ENCODE measurements around the gene UBE2F. TPM values are rescaled to one million over a fixed set of nuclear protein-coding genes. Genes with fewer than 3 reads are reported as not detected.

The UBE2F gene
- total and polyA plus RNA-seq, 2 of the 13 experiments (the other 11 are each of a cell fraction or from before 2014, with no cell fraction given), result 35.4 to 73.1 TPM

DNA sequence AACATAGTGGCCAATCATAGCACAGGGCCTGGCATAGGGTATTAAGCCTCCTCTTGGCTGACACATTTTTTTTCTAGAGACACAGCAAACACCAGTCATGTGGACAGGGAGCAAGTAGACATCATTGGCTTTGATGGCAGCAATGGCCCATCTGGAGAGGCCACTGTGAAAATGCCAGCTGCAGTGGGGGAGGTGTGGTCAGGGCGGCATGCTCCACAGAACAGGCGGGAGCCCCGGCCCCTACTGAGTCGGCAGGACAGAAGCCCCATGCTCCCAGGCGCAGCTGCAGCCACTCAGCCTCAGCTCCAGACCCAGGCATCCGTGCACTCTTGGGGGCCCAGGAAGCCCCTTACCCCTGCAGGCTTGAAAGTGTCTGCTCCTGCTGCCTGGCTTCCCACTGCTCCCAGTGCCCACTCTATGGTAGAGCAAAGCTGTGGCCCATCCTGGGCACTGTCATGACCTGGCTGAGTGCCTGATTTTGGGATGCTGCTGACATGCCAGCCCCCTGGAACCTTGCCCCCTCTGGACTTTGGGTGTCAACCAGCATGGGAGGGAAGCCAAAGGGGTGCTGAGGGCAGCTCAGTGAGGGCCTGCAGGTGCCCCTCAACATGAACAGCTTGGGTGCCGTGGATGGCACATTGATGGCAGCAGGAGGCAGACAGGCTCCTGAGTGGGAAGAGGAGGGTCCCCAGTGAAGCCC is 23.3 kb upstream of the UBE2F start:
- H3K36me3 ChIP-seq (replicated peaks in 1 of 2; ENCODE audit: control insufficient read depth in 1 of 2, insufficient read depth in 2 of 2, low read length in 2 of 2), result no peaks in the 10 kb centered on the region
- POLR2A ChIA-PET, result no interaction called here
- no peak overlapping the region for H3K9ac ChIP-seq (ENCODE audit: insufficient read depth, low read depth, low read length)
- WGBS (ENCODE audit: low lambda C conversion rate), result 42% methylated on average over 6 of the region's 7 CpGs
- DNase-seq (ENCODE audit: low spot score), result no peak
- TF ChIP-seq ZNF766 (CRISPR knock-in tag; IDR thresholded peaks at IDR 0.05; ENCODE audit: borderline replicate concordance), result no peak
- TF ChIP-seq PRPF4 (IDR thresholded peaks at IDR 0.05; ENCODE audit: low read depth, low read length, poor library complexity, severe bottlenecking), result no peak
- TF ChIP-seq ZNF558 (CRISPR knock-in tag; IDR thresholded peaks at IDR 0.05; ENCODE audit: borderline replicate concordance), result no peak
- no peak for TF ChIP-seq ARNT (IDR thresholded peaks at IDR 0.05)
- TF ChIP-seq ZNF781 (CRISPR knock-in tag; IDR thresholded peaks at IDR 0.05; ENCODE audit: borderline replicate concordance, not compliant biosample characterization), result no peak
- TF ChIP-seq, protein P1, sequence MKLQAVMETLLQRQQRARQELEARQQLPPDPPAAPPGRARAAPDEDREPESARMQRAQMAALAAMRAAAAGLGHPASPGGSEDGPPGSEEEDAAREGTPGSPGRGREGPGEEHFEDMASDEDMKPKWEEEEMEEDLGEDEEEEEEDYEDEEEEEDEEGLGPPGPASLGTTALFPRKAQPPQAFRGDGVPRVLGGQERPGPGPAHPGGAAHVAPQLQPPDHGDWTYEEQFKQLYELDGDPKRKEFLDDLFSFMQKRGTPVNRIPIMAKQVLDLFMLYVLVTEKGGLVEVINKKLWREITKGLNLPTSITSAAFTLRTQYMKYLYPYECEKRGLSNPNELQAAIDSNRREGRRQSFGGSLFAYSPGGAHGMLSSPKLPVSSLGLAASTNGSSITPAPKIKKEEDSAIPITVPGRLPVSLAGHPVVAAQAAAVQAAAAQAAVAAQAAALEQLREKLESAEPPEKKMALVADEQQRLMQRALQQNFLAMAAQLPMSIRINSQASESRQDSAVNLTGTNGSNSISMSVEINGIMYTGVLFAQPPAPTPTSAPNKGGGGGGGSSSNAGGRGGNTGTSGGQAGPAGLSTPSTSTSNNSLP (IDR thresholded peaks at IDR 0.05; ENCODE audit: low read depth, low read length), result no peak
- no peak for TF ChIP-seq ZNF296 (CRISPR knock-in tag; conservative IDR thresholded peaks at IDR 0.05)
- TF ChIP-seq RNF2 (conservative IDR thresholded peaks at IDR 0.05; ENCODE audit: low read depth), result no peak
- no peak for TF ChIP-seq ZNF746 (CRISPR knock-in tag; IDR thresholded peaks at IDR 0.05)
- no peak for TF ChIP-seq FOXO4 (CRISPR knock-in tag; conservative IDR thresholded peaks at IDR 0.05)
- no peak for TF ChIP-seq NRL (CRISPR knock-in tag; IDR thresholded peaks at IDR 0.05; ENCODE audit: borderline replicate concordance)
- no peak for TF ChIP-seq ZNF776 (CRISPR knock-in tag; IDR thresholded peaks at IDR 0.05)
- no peak for TF ChIP-seq RARG (CRISPR knock-in tag; IDR thresholded peaks at IDR 0.05; ENCODE audit: low read depth)
- no peak for TF ChIP-seq SUZ12 (IDR thresholded peaks at IDR 0.05; ENCODE audit: low read depth, low read length)
- no peak for TF ChIP-seq DPF2 (CRISPR knock-in tag; IDR thresholded peaks at IDR 0.05; ENCODE audit: borderline replicate concordance, low read depth)
- TF ChIP-seq SMYD3 (CRISPR knock-in tag; IDR thresholded peaks at IDR 0.05), result no peak
- H3K4me3 ChIP-seq (replicated peaks in 1 of 3; ENCODE audit: insufficient read depth in 1 of 3, low read depth in 2 of 3, low read length in 3 of 3), result no peak overlapping the region
- no peak; the same call in 2 of the 3 replicates for ATAC-seq
- CTCF ChIA-PET (ENCODE audit: low intra/inter-chr PET ratio, low total read pairs), result no interaction called here
- no peak overlapping the region for H2AFZ ChIP-seq (ENCODE audit: low read length)
- no peaks in the 10 kb centered on the region for H3K79me2 ChIP-seq (ENCODE audit: insufficient read depth, low read length)
- peaks cover 0 to 23% of the 10 kb centered on the region in 2 experiments; a peak in 3 of 5 replicates for H3K27me3 ChIP-seq (ENCODE audit: control insufficient read depth in 1 of 2, insufficient read depth in 2 of 2, low read length in 2 of 2)
- intact Hi-C loops (cut with micrococcal nuclease; ENCODE audit: unreplicated experiment), result no loop called here
- H4K20me1 ChIP-seq (ENCODE audit: insufficient read depth, low read length), result no peaks in the 10 kb centered on the region
- BruUV-seq (replicated peaks), result no TSS peak
- in situ Hi-C loops (cut with HindIII; ENCODE audit: extremely low pct_ligation_motif_present, low pct_unique_long_range_greater_than_20kb), result no loop called here
- peaks cover 11% of the 10 kb centered on the region; the same call in 1 of the 2 replicates for H3K9me3 ChIP-seq (ENCODE audit: low read length)
- H3K27ac ChIP-seq (ENCODE audit: extremely low read length, insufficient read depth, low read length), result no peak overlapping the region
- no peak for FAIRE-seq
- H3K4me1 ChIP-seq (ENCODE audit: insufficient read depth, low read length), result peaks cover 13% of the 10 kb centered on the region
- no peak overlapping the region for H3K4me2 ChIP-seq (ENCODE audit: low read depth, low read length)
